Gastroesophageal sphincter (tissue), 4 donors: ENCODE measurements around the gene ADGRL1. TPM values are rescaled to one million over a fixed set of nuclear protein-coding genes. Genes with fewer than 3 reads are reported as not detected.

Experiments
- ATAC-seq: fragments of 150-250 bp; one replicate; pipeline ENCODE4 v1.9.1; 2016; ENCODE audit warnings: mild to moderate bottlenecking, moderate library complexity
- H3K27ac ChIP-seq, 4 donors: fragments of 200-600 bp; sonication (generic) in 3 of 4; 1 replicate in 3 of 4; 2 replicates in 1 of 4; pipeline ENCODE4 v1.5.1; 2016 to 2019
- H3K27me3 ChIP-seq: fragments of 200-600 bp; sonication (generic); one replicate; pipeline ENCODE4 v1.5.1; 2019
- H3K36me3 ChIP-seq, 2 donors: fragments of 200-600 bp; sonication (generic); one replicate each; pipeline ENCODE4 v1.5.1; 2019; ENCODE audit warnings: control low read depth in 1 of 2
- H3K4me1 ChIP-seq, 3 donors: fragments of 200-600 bp; sonication (generic); 1 replicate in 2 of 3; 2 replicates in 1 of 3; pipeline ENCODE4 v1.5.1; 2016 to 2019; ENCODE audit warnings: control low read depth in 2 of 3
- H3K4me3 ChIP-seq, 2 donors: fragments of 200-600 bp; sonication (generic); one replicate each; pipeline ENCODE4 v1.5.1; 2019; ENCODE audit warnings: mild to moderate bottlenecking in 1 of 2, moderate library complexity in 1 of 2
- H3K9me3 ChIP-seq, 3 donors: fragments of 200-600 bp; sonication (generic); one replicate each; pipeline ENCODE4 v1.5.1; 2017 to 2019; ENCODE audit warnings: control low read depth in 2 of 3
- EP300 ChIP-seq: sonication (generic); formaldehyde crosslinking; IDR thresholded peaks from one replicate; pipeline ENCODE4 v1.6.1; 2017; ENCODE audit warnings: antibody characterized with exemption, mild to moderate bottlenecking
- POLR2A ChIP-seq, 2 donors: fragments of 450-650 bp; IDR thresholded peaks; one replicate each; pipeline ENCODE4 v1.6.1; 2017; ENCODE audit warnings: antibody characterized with exemption in 2 of 2, mild to moderate bottlenecking in 2 of 2, moderate library complexity in 1 of 2
- POLR2AphosphoS5 ChIP-seq: sonication (generic); formaldehyde crosslinking; IDR thresholded peaks from one replicate; pipeline ENCODE4 v1.6.1; 2017; ENCODE audit warnings: antibody characterized with exemption
- WGBS, 2 donors: methylation state at CpG; one replicate each; pipeline ENCODE4 v1.1.5; 2018; ENCODE audit warnings: low coverage in 1 of 2; 5-methylcytosine and 5-hydroxymethylcytosine counted together
- total RNA-seq, 4 donors: library from RNA; depleted of rRNA; stranded (reverse); fragments of >200 nt; gene quantifications; one replicate each; pipeline ENCODE4 v1.1.0, GENCODE V29; 2016
- TF ChIP-seq, protein P1 (sequence below), 4 experiments: fragments of 200-600 bp in 2 of 4; fragments of 450-650 bp in 2 of 4; sonication (generic) in 1 of 4; IDR thresholded peaks; one replicate each; pipeline ENCODE4 v1.5.1; 2017 to 2019; ENCODE audit warnings: antibody characterized with exemption in 4 of 4, mild to moderate bottlenecking in 2 of 4, moderate library complexity in 2 of 4

Gene ADGRL1
- total RNA-seq, 4 donors from 2014 or later, result 13.3 to 47.9 (median 21.1) TPM

DNA sequence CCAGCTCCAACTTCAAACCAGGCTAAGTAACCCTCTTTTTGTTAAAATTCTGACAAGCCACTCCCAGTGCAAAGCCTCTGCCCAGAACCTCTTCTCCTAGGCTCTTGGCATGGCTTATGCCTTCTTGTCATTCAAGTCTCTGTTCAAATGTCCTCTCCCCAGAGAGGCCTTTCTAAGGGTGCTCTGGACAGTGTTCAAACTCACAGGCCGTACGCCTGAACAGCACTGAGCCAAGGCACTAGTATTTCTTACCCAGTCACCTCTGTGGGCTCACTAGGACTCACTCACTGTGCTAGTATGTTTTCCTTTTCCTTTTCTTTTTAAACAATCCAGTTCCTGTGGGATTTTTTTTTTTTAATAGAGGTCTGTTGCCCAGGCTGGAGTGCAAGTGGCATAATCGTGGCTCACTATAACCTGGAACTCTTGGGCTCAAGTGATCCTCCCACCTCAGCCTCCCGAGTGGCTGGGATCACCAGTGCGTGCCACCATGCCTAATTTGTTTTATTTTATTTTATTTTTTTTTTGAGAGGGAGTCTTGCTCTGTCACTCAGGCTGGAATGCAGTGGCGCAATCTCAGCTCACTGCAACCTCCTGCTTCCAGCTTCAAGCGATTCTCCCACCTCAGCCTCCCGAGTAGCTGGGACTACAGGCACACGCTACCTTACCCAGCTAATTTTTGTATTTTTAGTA, 67.2 kb downstream of the ADGRL1 start:
- Histone ChIP-seq H3K4me3 (no peak overlapping the region), H3K27ac (peak overlapping the region; percentile 6 to 97 (median 77)), H3K9me3 (no peaks in the 10 kb centered on the region), H3K27me3 (no peaks in the 10 kb centered on the region), H3K36me3 (no peaks in the 10 kb centered on the region), H3K4me1 (peaks cover 0 to 42% (median 19%) of the 10 kb centered on the region in 3 donors)
- 28 to 60% methylated on average over 5 to 6 of the region's 9 CpGs for WGBS, 2 donors
- no peak for TF ChIP-seq EP300
- ATAC-seq, result no peak

DNA sequence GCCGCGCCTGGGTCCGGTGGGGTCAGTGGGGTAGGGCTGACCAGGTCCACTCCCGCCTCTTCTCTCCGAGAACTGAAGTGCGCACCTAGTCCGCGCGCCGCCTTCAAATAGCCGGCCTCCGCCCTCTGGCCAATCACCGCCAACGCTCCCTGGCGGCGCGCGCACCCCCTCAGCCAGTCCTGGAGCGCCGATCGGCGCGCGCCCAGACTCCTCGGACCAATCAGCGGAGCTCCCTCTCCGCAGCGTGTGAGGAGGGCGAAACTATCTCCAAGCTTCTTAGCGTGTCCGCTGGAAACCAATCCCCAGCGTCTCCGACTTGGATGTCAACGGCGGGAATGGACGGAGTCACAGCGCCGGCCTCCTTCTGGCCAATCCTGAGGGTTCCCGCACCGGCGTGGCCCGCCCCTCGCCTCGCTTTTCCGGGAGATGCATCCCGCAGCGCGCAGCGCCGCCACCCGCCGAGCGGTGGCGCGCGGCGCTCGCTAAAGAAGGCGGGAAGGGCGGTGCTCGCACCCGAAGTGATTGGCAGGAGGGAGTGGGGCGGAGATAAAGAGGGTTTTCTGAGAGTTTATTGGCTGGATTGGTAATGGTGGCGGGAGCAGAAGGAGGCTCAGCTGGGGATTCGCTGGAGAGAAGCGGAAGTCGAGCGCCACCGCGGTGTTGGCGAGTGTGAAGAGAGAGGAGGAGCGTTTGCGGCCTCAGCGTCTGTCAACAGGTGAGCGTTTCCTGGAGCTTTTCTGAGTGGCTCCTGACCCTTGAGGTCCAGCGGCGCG, 69.3 kb downstream of the ADGRL1 start, which contains the start of gene ASF1B:
TSS of gene ASF1B (minus strand) at position 81 of the 773 bp plus-strand sequence. CDS start 133 bp downstream, outside the sequence.
- TF ChIP-seq, protein P1, sequence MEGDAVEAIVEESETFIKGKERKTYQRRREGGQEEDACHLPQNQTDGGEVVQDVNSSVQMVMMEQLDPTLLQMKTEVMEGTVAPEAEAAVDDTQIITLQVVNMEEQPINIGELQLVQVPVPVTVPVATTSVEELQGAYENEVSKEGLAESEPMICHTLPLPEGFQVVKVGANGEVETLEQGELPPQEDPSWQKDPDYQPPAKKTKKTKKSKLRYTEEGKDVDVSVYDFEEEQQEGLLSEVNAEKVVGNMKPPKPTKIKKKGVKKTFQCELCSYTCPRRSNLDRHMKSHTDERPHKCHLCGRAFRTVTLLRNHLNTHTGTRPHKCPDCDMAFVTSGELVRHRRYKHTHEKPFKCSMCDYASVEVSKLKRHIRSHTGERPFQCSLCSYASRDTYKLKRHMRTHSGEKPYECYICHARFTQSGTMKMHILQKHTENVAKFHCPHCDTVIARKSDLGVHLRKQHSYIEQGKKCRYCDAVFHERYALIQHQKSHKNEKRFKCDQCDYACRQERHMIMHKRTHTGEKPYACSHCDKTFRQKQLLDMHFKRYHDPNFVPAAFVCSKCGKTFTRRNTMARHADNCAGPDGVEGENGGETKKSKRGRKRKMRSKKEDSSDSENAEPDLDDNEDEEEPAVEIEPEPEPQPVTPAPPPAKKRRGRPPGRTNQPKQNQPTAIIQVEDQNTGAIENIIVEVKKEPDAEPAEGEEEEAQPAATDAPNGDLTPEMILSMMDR (IDR thresholded peaks at IDR 0.05), result peak in 3 of 4 experiments; percentile 85 to 91 (median 88)
- TF ChIP-seq POLR2A (IDR thresholded peaks at IDR 0.05) (peak in 1 of 2 donors; percentile 67), EP300 (no peak), POLR2AphosphoS5 (peak; percentile 61)
- WGBS, 2 donors, result 0% methylated on average over 5 of the region's 78 CpGs; no CpG with 5 or more reads in 1 of the 2 donors
- ATAC-seq, result peak; percentile 97

DNA sequence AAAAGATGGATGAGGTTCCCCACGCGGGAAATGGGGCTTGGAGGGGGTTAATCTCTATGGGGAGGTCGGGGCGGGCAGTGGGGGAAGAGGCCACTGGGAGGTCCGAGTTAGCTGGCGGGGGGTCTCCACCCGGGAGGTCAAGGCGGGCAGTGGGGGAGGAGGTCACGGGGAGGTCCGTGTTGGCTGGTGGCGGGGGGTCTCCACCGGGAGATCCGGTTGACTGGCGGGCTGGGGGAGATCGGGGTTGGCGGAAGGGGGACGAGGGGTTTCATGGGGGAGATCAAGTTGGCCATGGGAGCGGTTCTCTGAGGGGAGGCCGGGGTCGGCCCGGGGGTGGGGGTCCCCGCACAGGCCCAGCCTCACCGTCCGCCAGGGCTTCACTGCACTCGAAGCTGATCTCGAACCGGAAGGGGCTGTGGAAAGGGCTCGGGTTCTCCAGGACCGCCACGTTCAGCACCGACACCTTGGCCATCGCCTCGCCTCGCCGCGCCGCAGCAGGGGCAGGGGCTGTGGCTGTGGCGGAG, 69.9 kb downstream of the ADGRL1 start:
- no peaks in the 10 kb centered on the region for H3K36me3 ChIP-seq
- H3K4me1 ChIP-seq, result peaks cover 0 to 42% (median 19%) of the 10 kb centered on the region in 3 donors
- H3K4me3 ChIP-seq, result peak overlapping the region; percentile 25 to 78
- H3K27ac ChIP-seq, result peak overlapping the region in 3 of 4 donors; percentile 81 to 95 (median 82)
- no peaks in the 10 kb centered on the region for H3K27me3 ChIP-seq
- ATAC-seq, result no peak
- no peaks in the 10 kb centered on the region for H3K9me3 ChIP-seq
- TF ChIP-seq, protein P1 (IDR thresholded peaks at IDR 0.05), result no peak
- TF ChIP-seq EP300, result no peak
- TF ChIP-seq POLR2A (IDR thresholded peaks at IDR 0.05), result no peak
- no peak for TF ChIP-seq POLR2AphosphoS5
- 0% methylated on average over 1 to 9 of the region's 38 CpGs for WGBS, 2 donors

More for the DNA sequence above, 69.3 kb downstream of the ADGRL1 start, which contains the start of gene ASF1B:
- no peaks in the 10 kb centered on the region for H3K27me3 ChIP-seq
- H3K9me3 ChIP-seq, result no peaks in the 10 kb centered on the region
- H3K4me1 ChIP-seq, result peaks cover 0 to 42% (median 19%) of the 10 kb centered on the region in 3 donors
- H3K27ac ChIP-seq, result peak within 1 kb of the TSS; percentile 85 to 97 (median 96)
- no peaks in the 10 kb centered on the region for H3K36me3 ChIP-seq
- H3K4me3 ChIP-seq, result peak within 1 kb of the TSS; percentile 47 to 78

DNA sequence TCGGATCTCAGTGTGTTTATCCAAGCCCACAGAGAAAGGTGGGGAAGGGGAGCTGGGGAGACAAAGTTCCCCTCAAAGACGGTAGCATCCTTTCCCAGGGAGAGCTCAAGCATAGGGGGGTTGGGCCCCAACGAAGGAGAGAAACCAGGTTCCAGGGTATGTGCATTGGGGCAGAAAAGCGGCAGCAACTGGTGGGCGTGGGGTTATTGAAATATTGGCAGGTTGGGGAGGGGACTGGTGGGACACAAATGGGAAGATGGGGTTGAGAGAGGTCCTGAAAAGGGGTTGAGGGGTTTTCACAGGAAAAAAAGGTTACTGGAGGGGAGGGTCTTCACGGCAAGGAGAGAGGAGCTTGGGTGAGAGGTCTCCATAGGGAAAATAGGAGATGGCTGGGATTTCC, 70.6 kb downstream of the ADGRL1 start:
- Histone ChIP-seq H3K4me1 (peaks cover 0 to 42% (median 19%) of the 10 kb centered on the region in 3 donors), H3K4me3 (no peak overlapping the region), H3K27ac (no peak overlapping the region), H3K27me3 (no peaks in the 10 kb centered on the region), H3K9me3 (no peaks in the 10 kb centered on the region), H3K36me3 (no peaks in the 10 kb centered on the region)
- no peak for ATAC-seq
- WGBS, 2 donors, result 33 to 38% methylated on average over 6 of the region's 6 CpGs
- TF ChIP-seq, protein P1 (IDR thresholded peaks at IDR 0.05), result no peak
- TF ChIP-seq POLR2A (IDR thresholded peaks at IDR 0.05), result no peak

DNA sequence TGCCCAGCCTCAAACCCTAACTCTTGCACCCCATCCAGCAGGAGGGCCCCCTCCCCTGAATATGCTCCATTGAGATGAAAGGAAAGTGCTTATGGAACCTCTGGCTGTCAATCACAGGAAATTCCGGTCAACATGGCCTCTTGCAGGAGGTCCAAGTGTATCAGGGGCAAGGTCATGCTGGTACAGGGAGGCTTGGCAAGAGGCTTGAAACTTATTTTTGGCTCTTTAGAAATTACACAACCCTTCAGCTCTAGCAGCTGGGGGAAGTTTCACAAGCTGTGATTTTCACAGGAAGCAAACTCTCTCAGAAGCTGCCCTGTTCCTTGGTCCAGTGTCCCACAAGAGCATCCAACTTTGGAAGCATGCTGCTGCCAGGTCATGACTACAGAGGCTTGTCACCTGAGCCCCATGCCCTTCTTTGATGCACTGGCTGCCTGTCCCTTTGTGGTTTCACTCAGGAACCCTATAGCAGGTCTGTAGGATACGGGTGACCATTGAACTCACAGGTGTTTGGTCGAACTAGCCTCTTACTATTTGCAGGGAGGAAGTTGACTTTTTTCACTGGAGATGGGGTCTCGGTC, 78.0 kb downstream of the ADGRL1 start:
- H3K4me1 ChIP-seq, result no peaks in the 10 kb centered on the region
- ATAC-seq, result peak; percentile 61
- no peaks in the 10 kb centered on the region for H3K9me3 ChIP-seq
- peak overlapping the region in 1 of 4 donors; percentile 24 for H3K27ac ChIP-seq
- H3K27me3 ChIP-seq, result no peaks in the 10 kb centered on the region
- TF ChIP-seq, protein P1 (IDR thresholded peaks at IDR 0.05), result no peak
- no peak for TF ChIP-seq POLR2A (IDR thresholded peaks at IDR 0.05)
- no peak for TF ChIP-seq POLR2AphosphoS5
- no peak for TF ChIP-seq EP300
- H3K36me3 ChIP-seq, result no peaks in the 10 kb centered on the region
- no peak overlapping the region for H3K4me3 ChIP-seq
- 67 to 100% methylated on average over 1 to 3 of the region's 4 CpGs for WGBS, 2 donors
